GM12891 (cell line): ENCODE measurements around the gene DHX16.

Source experiments
- POLR2A ChIP-seq: IDR thresholded peaks from 2 replicates; pipeline ENCODE4 v1.6.1; 2011; ENCODE audit warnings: low read depth, low read length, control low read depth
- POLR2AphosphoS5 ChIP-seq: IDR thresholded peaks from 2 replicates; pipeline ENCODE4 v1.6.1; 2011; ENCODE audit warnings: low read depth, low read length, control low read depth

- TF ChIP-seq POLR2A (peak; percentile 100), POLR2AphosphoS5 (peak; percentile 100)
Measured at GRCh38 chr6:30616811-30617564, 55.8 kb downstream of the DHX16 start, which contains the start of gene PPP1R10.
